ENCODE data around the gene EFCAB6.

The EFCAB6 gene

DNA sequence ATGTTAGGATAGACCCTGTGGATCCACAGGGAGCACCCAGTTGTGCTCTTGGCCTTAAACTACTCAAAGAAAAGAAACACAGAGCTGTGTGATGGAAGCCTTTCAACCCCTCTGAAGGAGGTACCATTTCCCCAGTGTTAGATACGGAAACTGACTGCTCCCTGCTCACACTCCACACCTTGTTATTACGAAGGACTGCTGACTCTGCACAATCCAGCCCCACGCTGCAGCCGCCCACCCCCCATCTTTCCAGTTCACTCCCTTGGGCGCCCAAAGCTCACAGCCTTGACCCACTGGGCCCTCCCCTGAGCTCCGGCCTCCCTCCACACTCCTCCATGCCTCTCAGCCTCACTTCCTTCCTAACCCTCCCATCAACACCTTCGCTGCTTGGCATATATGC is 75.5 kb downstream of the EFCAB6 start:
- no peak overlapping the region for H3K4me3 ChIP-seq (ENCODE audit: low read length)
- DNase-seq (ENCODE audit: low read depth, low spot score): no peak

DNA sequence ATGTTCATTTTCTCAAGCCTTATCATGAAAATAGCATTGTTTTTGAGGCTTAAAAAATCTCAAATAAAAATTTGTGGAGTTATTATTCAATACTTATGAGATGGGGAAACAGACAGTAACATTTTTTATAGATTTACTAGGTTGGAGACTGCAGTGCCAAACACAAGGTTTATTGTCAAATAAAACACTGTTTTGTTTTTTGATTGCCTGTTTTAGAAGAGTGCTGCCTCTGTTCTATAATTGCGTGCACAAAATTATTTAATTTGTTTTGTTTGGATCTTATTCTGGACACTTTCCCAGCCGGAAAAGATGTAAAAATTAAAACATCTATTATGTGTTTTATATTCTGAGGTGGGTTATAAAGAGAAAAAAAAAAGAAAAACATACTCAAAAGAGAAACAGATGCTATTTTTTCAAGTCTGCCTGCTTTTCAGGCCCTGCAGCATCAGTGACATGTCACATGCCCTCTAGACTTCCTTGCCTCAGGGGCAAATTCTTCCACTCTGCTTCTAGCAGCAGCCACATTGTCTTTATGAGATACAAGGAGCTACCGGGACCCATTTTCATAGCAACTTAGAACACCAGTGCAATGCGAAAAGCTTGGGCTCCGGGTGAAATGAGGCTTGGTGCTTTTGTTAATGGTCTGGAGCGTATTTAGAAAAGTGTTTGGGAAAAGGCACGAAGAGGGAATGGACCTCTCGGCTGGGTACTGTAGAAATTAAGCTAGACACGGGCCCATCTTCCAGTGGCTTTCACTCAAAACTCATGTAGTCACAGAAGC is 77.5 kb downstream of the EFCAB6 start:
- H3K4me3 ChIP-seq (ENCODE audit: low read length): no peak overlapping the region
- DNase-seq (ENCODE audit: low read depth, low spot score): no peak

DNA sequence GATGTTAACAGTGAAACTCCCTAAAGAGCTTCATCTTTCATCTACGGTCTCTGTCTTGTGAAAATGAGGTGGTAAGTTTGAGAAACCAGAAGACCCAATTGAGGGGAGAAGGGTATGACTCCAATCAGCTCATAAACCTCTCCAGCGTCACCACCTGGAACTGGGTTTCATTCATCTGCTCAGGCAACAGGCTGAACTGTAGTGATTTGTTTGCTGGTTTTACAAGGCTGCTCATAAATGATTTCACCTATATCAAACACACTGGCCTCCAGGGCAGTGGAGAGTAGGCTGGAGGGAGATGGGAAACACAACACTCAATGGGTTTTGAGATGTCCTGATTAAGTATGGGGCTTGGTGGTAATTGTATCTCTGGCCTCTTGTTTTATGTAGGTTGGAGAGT is 79.0 kb downstream of the EFCAB6 start:
- no peak overlapping the region for H3K4me3 ChIP-seq (ENCODE audit: low read length)
- DNase-seq (ENCODE audit: low read depth, low spot score): no peak

DNA sequence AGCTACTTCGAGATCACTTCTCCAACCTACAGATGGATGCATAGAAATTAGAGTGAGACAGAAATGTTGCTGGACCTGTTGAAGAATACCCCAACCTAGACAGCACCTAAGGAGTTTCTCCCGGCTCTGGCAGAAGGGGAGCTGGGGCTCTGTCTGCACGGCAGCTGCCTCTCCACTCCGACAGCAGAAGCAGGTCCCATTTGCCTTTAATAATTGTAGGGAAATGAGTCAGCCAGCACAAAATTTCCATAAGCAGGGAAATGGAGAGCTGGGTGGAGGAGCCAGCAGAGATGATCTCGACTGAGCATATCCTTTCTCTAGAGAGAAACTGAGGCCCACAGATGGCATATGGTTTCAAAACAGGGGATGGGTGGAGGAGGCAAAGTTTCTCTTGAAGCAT is 80.1 kb downstream of the EFCAB6 start:
- H3K4me3 ChIP-seq (ENCODE audit: low read length): no peak overlapping the region
- no peak for DNase-seq (ENCODE audit: low read depth, low spot score)

DNA sequence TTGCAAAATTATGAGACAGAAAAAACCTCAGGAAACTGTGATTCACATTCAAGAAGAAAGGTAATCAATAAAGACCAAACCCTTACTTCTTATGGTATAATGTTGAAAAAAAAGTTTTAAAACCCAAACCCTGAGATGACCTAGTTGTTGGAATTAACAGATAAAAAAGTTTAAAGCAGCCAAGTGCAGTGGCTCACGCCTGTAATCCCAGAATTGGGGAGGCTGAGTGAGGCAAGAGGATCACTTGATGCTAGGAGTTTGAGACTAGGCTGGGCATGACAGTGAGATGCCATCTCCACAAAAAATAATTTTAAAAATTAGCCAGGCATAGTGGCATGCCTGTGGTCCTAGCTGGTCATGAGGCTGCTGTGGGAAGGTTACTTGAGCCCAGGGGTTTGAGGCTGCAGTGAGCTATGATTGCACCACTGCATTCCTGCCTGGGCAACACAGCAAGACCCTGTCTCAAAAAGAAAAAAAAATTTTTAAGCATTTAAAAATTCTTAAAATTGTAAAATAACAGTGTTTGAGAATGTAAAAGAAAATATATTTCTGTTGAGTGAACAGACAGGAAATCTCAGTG is 85.1 kb downstream of the EFCAB6 start:
- no peak overlapping the region for H3K4me3 ChIP-seq (ENCODE audit: low read length)
- no peak for DNase-seq (ENCODE audit: low read depth, low spot score)

DNA sequence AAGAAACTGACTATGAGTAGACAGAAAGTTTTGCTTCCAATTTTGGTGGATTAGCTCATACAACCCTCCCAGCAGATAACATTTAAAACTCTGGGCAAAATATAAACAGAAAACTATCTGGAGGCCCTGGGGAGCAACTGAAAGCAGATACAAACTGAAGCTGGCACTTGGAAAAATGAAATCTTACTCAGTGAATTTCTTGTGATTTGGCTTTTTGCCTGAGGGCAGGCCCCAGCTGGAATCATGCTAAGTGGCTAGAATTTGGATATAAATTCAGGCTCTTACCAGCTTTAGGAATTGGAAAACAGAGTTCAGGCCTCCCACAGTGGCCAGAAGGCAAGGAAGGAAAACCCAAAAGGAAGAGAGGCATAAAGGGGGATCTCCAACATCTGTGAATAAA is 85.8 kb downstream of the EFCAB6 start:
- no peak for DNase-seq (ENCODE audit: low read depth, low spot score)

DNA sequence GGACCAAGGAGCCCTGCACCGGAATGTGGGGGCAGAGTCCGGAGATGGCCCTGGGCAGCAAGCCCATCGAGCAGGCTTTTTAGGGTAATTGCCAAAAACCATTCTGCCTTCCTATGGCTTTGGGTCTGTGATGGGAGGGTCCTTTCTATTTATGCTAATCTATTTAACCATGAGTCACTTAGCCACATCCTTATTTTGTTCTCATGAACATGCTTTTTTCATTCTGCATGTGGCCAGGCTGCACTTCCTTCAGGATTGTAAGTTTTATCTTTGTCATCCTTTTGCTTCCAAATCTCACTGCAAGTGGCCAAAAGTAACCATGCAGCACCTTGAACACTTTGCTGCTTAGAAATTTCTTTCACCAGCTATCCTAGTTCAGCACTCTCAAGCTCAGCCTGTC is 88.3 kb downstream of the EFCAB6 start:
- no peak for DNase-seq (ENCODE audit: low read depth, low spot score)
- no peak overlapping the region for H3K4me3 ChIP-seq (ENCODE audit: low read length)

More for the DNA sequence above, 85.8 kb downstream of the EFCAB6 start:
- no peak overlapping the region for H3K4me3 ChIP-seq (ENCODE audit: low read length)

DNA sequence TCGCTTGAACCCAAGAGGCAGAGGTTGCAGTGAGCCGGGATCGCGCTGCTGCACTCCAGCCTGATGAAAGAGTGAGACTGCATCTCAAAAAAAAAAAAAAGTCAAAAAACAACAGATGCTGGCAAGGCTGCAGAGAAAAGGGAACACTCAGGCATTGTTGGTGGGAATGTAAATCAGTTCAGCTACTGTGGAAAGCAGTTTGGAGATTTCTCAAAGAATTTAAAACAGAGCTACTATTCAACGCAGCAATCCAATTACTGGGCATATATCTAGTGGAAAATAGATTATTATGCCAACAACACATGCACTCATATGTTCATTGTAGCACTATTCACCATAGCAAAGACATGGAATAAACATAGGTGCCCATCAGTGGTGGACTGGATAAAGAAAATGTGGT is 89.7 kb downstream of the EFCAB6 start:
- no peak overlapping the region for H3K4me3 ChIP-seq (ENCODE audit: low read length)
- no peak for DNase-seq (ENCODE audit: low read depth, low spot score)

DNA sequence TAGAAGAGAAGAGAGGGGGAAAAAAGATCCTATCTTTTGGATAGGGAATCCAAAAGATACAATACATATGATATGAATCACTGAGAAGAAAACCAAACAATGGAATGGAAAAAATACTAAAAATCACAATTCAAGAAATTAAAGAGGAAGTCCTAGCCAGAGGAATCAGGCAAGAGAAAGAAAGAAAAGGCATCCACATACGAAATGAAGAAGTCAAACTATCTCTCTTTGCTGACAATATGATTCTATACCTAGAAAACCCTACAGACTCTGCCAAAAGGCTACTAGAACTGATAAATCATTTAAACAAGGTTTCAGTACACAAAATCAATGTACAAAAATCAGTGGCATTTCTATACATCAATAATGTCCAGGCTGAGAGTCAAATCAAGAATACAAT is 91.4 kb downstream of the EFCAB6 start:
- H3K4me3 ChIP-seq (ENCODE audit: low read length): no peak overlapping the region
- no peak for DNase-seq (ENCODE audit: low read depth, low spot score)

DNA sequence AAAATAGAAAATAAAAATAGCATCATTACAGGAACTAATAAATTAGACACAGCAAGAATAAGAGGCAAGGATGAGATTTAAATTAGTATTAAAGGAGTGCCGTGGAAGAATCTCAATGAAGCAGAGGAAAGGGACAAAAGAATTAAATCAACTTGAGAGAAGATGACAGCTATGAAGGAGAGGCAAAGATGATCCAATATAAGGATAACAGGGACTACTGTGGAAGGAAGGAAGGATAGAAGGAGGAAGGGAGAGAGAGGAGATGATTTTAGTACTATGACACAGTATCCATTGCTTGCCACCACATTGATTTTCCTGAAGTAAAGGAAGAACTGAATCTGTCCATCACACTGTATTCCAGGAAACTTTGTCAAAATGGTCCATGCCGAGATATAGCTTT is 98.0 kb downstream of the EFCAB6 start:
- no peak for DNase-seq (ENCODE audit: low read depth, low spot score)
- no peak overlapping the region for H3K4me3 ChIP-seq (ENCODE audit: low read length)

DNA sequence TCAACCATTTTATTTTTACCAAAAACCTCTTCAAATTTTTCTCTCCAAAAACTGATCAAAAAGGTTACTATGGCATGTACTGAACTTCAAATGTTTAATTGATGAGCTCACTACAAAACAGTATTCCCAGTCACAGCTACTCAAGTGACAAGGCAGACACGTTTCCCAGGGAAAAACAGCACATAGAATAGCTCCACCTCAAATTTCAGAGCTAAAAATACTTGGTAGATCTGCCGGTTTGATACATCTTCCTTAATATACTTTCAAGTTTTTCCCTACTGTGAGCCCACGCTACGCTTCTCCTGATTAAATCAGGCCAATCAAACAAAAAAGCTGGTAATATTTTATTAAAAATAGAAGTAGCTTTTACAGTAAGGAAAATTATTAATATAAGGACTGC is 100.4 kb downstream of the EFCAB6 start:
- H3K4me3 ChIP-seq (ENCODE audit: low read length): no peak overlapping the region
- no peak for DNase-seq (ENCODE audit: low read depth, low spot score)

DNA sequence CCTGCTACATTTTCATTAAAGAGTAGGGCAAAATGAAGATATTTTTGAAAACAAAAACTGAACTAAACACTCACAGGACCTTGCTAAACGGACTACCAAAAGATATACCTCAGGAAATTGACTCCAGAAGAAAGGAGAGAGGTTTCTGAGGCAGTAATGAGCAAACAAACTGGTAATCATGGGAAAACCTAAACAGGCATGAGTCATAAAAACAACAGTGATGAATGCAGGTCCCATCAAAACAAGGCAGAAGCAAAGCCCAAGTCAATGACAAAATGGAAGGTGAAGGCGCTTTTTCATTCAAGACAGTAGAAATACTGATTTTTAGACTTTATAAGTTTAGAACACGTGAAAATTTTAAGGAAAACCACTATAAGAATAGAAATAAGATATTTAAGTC is 104.5 kb downstream of the EFCAB6 start:
- DNase-seq (ENCODE audit: low read depth, low spot score): no peak
- no peak overlapping the region for H3K4me3 ChIP-seq (ENCODE audit: low read length)

DNA sequence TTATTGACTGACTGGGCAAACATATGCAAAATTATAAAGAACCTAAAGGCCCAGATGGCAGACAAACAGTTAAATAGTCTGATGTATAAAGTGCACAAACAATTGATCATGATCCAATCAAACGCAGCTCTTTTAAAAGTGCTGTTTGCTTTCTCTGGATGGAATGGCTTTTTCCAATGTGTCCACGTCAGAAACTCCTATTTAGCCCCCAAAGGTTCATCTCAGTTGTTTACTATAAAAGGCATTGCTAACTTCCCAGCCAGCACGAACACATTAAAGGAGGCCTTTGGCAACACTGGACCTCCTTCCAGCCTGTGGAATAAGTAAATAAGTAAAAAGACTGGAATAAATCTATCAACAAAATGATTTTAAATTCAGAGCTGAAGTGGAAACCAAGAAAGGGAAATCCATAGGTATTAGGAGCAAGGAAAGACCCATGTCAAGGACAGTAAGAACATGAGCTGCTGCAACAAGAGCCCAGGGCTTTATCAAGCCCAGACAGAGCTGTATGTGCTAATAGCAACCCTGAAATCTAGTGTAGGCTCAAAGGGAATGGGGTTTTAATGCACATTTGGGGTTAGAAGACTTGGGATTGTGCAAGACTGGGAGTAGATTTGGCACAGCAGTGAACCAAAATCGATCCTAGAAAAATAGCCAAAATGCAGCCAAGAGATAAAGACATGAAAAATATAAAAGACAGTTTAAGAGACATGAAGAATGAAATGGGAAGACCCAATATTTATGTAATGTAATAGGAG is 105.4 kb downstream of the EFCAB6 start:
- no peak overlapping the region for H3K4me3 ChIP-seq (ENCODE audit: low read length)
- DNase-seq (ENCODE audit: low read depth, low spot score): no peak

DNA sequence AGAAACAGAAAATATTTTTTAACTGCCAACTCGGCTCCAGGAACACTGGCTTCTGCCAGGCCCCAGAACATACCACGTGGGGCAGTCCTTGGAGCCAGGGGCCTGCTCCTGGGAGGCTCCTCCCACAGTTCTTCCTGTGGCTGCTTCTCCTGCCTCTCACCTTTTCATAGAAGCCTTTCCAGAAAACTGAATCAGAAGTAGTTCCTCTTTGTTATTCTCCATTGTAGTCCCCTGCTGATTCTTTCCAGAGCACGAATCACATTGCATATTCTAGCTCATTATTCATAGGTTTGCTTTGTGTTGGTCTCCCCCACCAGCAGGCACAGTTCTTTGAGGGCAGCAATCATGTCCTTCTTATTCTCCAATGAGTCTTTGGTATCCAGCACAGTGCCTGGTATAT is 106.0 kb downstream of the EFCAB6 start:
- no peak for DNase-seq (ENCODE audit: low read depth, low spot score)
- no peak overlapping the region for H3K4me3 ChIP-seq (ENCODE audit: low read length)

DNA sequence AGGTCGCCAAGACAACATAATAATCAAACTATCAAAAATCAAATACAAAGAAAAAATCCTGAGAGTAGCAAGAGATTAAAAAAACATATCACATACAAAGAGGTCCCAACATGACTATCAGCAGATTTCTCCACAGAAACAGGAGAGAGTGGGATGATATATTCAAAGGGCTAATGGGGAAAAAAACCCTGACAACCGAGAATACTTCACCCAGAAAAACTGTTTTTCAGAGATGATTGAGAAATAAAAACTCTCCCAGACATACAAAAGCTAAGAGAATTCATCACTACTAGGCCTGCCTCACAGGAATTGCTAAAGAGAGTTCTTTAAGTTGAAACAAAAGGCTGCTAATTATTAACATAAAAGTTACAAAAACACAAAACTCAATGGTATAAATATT is 108.1 kb downstream of the EFCAB6 start:
- no peak overlapping the region for H3K4me3 ChIP-seq (ENCODE audit: low read length)
- DNase-seq (ENCODE audit: low read depth, low spot score): no peak

DNA sequence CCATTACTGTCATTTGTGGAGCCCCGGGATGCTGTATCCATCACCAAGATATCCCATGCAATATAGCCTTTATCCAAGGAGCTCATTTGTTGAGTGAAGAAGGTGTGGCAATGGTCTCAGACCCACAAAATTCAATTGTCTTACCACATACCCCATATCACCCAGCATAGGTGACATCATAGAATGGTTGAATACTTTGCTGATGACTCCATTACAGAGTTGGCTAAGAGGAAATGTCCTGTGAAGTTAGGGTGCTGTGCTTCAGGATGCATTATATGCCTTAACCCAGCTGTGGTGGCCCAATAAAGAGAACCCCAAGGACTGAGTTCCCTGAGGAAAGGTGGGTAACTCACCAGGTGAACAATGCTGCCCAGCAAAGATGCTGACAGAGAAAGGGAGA is 113.7 kb downstream of the EFCAB6 start:
- no peak overlapping the region for H3K4me3 ChIP-seq (ENCODE audit: low read length)
- DNase-seq (ENCODE audit: low read depth, low spot score): no peak

DNA sequence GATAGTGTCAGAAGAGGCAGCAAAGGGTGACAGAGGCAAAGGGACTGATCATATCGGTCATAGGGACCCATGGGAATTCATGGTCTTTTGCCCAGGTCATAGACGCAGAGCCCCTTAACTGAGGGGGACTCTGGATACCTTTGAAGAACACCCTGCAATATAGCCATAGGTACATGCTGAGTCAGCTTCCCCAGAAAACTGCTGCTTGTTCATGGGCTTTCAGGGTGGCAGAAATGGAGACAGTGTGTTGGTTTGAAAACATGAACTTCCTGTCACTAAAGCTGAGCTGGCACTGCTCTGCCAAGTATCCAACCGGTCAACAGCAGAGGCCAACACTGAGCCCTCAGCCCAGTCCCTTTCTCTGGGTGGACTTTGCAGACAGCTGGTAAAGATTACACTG is 114.2 kb downstream of the EFCAB6 start:
- no peak overlapping the region for H3K4me3 ChIP-seq (ENCODE audit: low read length)
- no peak for DNase-seq (ENCODE audit: low read depth, low spot score)

DNA sequence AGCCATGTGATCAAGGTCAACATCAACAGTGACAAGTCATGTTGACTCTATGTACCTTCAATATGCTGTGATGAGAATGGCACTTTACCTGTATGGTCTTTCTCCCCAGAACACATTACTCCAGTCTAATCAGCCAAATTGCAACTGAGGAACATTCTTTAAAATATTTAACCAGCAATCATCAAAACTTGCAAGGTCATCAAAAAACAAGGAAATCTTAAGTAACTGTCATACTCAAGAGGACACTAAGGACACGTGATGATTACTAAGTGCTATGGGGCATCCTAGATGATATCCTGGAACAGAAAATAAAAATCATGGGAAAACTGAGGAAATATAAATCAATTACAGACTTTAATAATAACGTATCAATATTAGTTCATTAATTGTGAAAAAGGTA is 118.9 kb downstream of the EFCAB6 start:
- DNase-seq (ENCODE audit: low read depth, low spot score): no peak
- no peak overlapping the region for H3K4me3 ChIP-seq (ENCODE audit: low read length)

DNA sequence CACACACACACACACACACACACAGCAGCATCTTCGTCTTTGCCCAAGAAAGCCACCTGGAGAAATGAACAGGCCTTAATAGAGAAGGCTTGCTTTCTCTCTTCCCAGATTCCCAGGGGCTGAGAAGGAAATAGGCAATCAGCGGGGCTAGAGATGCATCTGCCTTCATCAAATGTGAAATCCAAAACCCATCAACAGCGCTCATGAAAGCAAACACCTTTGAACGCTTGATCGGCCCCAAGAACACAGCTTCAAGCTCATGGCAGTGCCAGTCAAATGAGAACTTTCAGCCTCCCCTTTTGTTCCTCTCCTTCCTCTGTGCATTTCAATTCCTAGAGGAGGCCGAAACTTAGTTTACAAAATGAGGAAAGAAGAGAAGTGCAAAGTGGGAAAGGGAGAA is 122.7 kb downstream of the EFCAB6 start:
- no peak overlapping the region for H3K4me3 ChIP-seq (ENCODE audit: low read length)
- no peak for DNase-seq (ENCODE audit: low read depth, low spot score)

DNA sequence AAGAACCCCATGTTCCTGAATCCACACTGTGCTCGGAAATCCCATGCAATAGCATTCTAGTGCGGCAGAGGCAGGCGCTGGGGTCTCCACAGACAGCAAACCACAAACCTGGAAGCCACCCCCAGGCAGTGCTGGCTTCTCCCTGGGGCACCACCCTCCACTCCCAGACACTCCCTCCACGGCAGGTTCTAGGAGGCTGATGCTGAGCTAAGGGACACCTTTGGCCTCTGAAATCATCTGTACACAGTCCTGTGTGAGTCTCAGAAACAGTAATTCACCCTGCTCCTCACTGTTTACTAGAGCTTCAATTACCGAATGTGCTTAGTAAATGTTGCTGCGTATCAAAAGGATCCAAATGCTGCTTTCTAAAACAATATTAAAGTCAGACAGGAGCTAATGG is 129.3 kb downstream of the EFCAB6 start:
- DNase-seq (ENCODE audit: low read depth, low spot score): no peak
- H3K4me3 ChIP-seq (ENCODE audit: low read length): no peak overlapping the region

Measured in Jurkat, Clone E6-1 (cell line).